GM21529 (cell line): ENCODE data around the gene PLLP.

Experiments
- ATAC-seq: cut with Tn5 transposase; IDR thresholded peaks from one replicate; pipeline ENCODE4 v1.9.1; 2021; ENCODE audit not compliant: unreplicated experiment

The PLLP gene

GRCh38 chr16:57303021-57303909 lies 18.8 kb upstream of the PLLP start:
- no peak for ATAC-seq

- no peak for ATAC-seq
Observed at GRCh38 chr16:57301126-57301817, 16.8 kb upstream of the PLLP start.

- ATAC-seq, result peak; percentile 85
Observed at GRCh38 chr16:57300387-57301125, 16.1 kb upstream of the PLLP start.

GRCh38 chr16:57299719-57300386 lies 15.4 kb upstream of the PLLP start:
- ATAC-seq, result peak; percentile 48

- ATAC-seq, result peak; percentile 19
Observed at GRCh38 chr16:57299009-57299718, 14.7 kb upstream of the PLLP start.

- ATAC-seq, result no peak
Observed at GRCh38 chr16:57297856-57298255, 13.4 kb upstream of the PLLP start.

GRCh38 chr16:57289391-57290257 lies 5.2 kb upstream of the PLLP start:
- ATAC-seq, result no peak

- ATAC-seq, result no peak
Observed at GRCh38 chr16:57285379-57285778, 907 bp upstream of the PLLP start.

- no peak for ATAC-seq
Observed at GRCh38 chr16:57284952-57285363, 486 bp upstream of the PLLP start.

- ATAC-seq, result no peak
Observed at GRCh38 chr16:57283959-57284208, 588 bp downstream of the PLLP start.

GRCh38 chr16:57283214-57283958 lies 1.1 kb downstream of the PLLP start:
- no peak for ATAC-seq

- ATAC-seq, result no peak
Observed at GRCh38 chr16:57282510-57283213, 1.8 kb downstream of the PLLP start.

- ATAC-seq, result no peak
Observed at GRCh38 chr16:57281791-57282190, 2.7 kb downstream of the PLLP start.

- ATAC-seq, result no peak
Observed at GRCh38 chr16:57279780-57280638, 4.5 kb downstream of the PLLP start.

- ATAC-seq, result no peak
Observed at GRCh38 chr16:57278494-57278893, 6.0 kb downstream of the PLLP start.

- no peak for ATAC-seq
Observed at GRCh38 chr16:57277586-57277985, 6.9 kb downstream of the PLLP start.

GRCh38 chr16:57276596-57276995 lies 7.9 kb downstream of the PLLP start:
- no peak for ATAC-seq
